Measurements from ENCODE around the gene KRTAP6-1. TPM values are rescaled to one million over a fixed set of nuclear protein-coding genes. Genes with fewer than 3 reads are reported as not detected.

Gene KRTAP6-1
- polyA plus RNA-seq, 1 donor, result not detected

- DNase-seq, result no peak
Measured at GRCh38 chr21:30577766-30578165, 36.0 kb downstream of the KRTAP6-1 start.

GRCh38 chr21:30567617-30568016, 46.1 kb downstream of the KRTAP6-1 start:
- DNase-seq, result no peak

GRCh38 chr21:30563630-30564029, 50.1 kb downstream of the KRTAP6-1 start:
- DNase-seq, result no peak

Other genes with a start within 250 kb of the KRTAP6-1 start
- gene KRTAP13-2, start 241.7 kb downstream of the KRTAP6-1 start, polyA plus RNA-seq (ENCODE audit: insufficient read length), result not detected
- not detected for gene KRTAP13-1, start 217.9 kb downstream of the KRTAP6-1 start, polyA plus RNA-seq (ENCODE audit: insufficient read length)
- not detected for gene KRTAP13-3, start 188.0 kb downstream of the KRTAP6-1 start, polyA plus RNA-seq (ENCODE audit: insufficient read length)
- not detected for gene KRTAP13-4, start 183.7 kb downstream of the KRTAP6-1 start, polyA plus RNA-seq (ENCODE audit: insufficient read length)
- gene KRTAP15-1, start 173.7 kb downstream of the KRTAP6-1 start, polyA plus RNA-seq (ENCODE audit: insufficient read length), result not detected
- gene KRTAP19-1, start 133.6 kb downstream of the KRTAP6-1 start, polyA plus RNA-seq (ENCODE audit: insufficient read length), result not detected
- not detected for gene KRTAP19-2, start 126.5 kb downstream of the KRTAP6-1 start, polyA plus RNA-seq (ENCODE audit: insufficient read length)
- gene KRTAP19-3, start 121.9 kb downstream of the KRTAP6-1 start, polyA plus RNA-seq (ENCODE audit: insufficient read length), result not detected
- not detected for gene KRTAP19-4, start 116.8 kb downstream of the KRTAP6-1 start, polyA plus RNA-seq (ENCODE audit: insufficient read length)
- not detected for gene KRTAP19-5, start 111.8 kb downstream of the KRTAP6-1 start, polyA plus RNA-seq (ENCODE audit: insufficient read length)
- gene KRTAP19-6, start 72.1 kb downstream of the KRTAP6-1 start, polyA plus RNA-seq (ENCODE audit: insufficient read length), result not detected
- not detected for gene KRTAP19-7, start 52.6 kb downstream of the KRTAP6-1 start, polyA plus RNA-seq (ENCODE audit: insufficient read length)
- gene KRTAP22-2, start 23.5 kb downstream of the KRTAP6-1 start, polyA plus RNA-seq (ENCODE audit: insufficient read length), result not detected
- not detected for gene KRTAP6-3, start 21.5 kb downstream of the KRTAP6-1 start, polyA plus RNA-seq (ENCODE audit: insufficient read length)
- gene KRTAP6-2, start 15.0 kb downstream of the KRTAP6-1 start, polyA plus RNA-seq (ENCODE audit: insufficient read length), result not detected
- not detected for gene KRTAP22-1, start 12.8 kb downstream of the KRTAP6-1 start, polyA plus RNA-seq (ENCODE audit: insufficient read length)
- not detected for gene KRTAP20-1, start 2.5 kb upstream of the KRTAP6-1 start, polyA plus RNA-seq (ENCODE audit: insufficient read length)
- gene KRTAP20-4, start 6.7 kb upstream of the KRTAP6-1 start, polyA plus RNA-seq (ENCODE audit: insufficient read length), result not detected
- gene KRTAP20-2, start 21.3 kb upstream of the KRTAP6-1 start, polyA plus RNA-seq (ENCODE audit: insufficient read length), result not detected
- gene KRTAP20-3, start 28.9 kb upstream of the KRTAP6-1 start, polyA plus RNA-seq (ENCODE audit: insufficient read length), result not detected
- gene KRTAP21-3, start 104.8 kb upstream of the KRTAP6-1 start, polyA plus RNA-seq (ENCODE audit: insufficient read length), result not detected
- not detected for gene KRTAP21-2, start 133.3 kb upstream of the KRTAP6-1 start, polyA plus RNA-seq (ENCODE audit: insufficient read length)
- not detected for gene KRTAP21-1, start 141.5 kb upstream of the KRTAP6-1 start, polyA plus RNA-seq (ENCODE audit: insufficient read length)
- not detected for gene KRTAP8-1, start 199.3 kb upstream of the KRTAP6-1 start, polyA plus RNA-seq (ENCODE audit: insufficient read length)
- gene KRTAP7-1, start 215.8 kb upstream of the KRTAP6-1 start, polyA plus RNA-seq (ENCODE audit: insufficient read length), result not detected